IMR-90 (cell line): ENCODE results near the gene PARVB. TPM values are rescaled to one million over a fixed set of nuclear protein-coding genes. Genes with fewer than 3 reads are reported as not detected.

Experiments
- ATAC-seq: fragments of 200-7000 bp; cut with Tn5 transposase; 2 replicates; pipeline ENCODE4 v1.9.1; 2020; ENCODE audit warnings: low read depth, mild to moderate bottlenecking, moderate library complexity
- BruUV-seq: library from RNA; stranded (reverse); fragments of 400-500 nt; replicated peaks from 2 replicates; lab custom pipeline; 2021; lab: Mats Ljungman, UMichigan
- CTCF ChIA-PET: fragments of 300-600 bp; formaldehyde crosslinking; extraction: SDS; loops from one replicate; lab custom pipeline; 2021; ENCODE audit warnings: antibody characterized with exemption; lab: Yijun Ruan, JAX
- POLR2A ChIA-PET: fragments of 300-600 bp; sonication (Branson Sonifier 250); formaldehyde crosslinking; loops from one replicate; lab custom pipeline; 2022; ENCODE audit warnings: antibody characterized with exemption; ENCODE audit not compliant: unreplicated experiment; lab: Charles Lee
- DNase-seq: peaks from one replicate; pipeline ENCODE4 v3.0.0; 2013
- H2AFZ ChIP-seq: replicated peaks from 2 replicates; pipeline ENCODE3; 2013; ENCODE audit warnings: low read length, mild to moderate bottlenecking; ENCODE audit not compliant: poor library complexity
- H2AK5ac ChIP-seq: 2 replicates; pipeline ENCODE4 v1.6.1; 2013; ENCODE audit warnings: low read depth, low read length, inconsistent platforms
- H2AK9ac ChIP-seq: replicated peaks from 2 replicates; pipeline ENCODE3; 2013; ENCODE audit warnings: mild to moderate bottlenecking, low read depth, low read length, moderate library complexity; ENCODE audit not compliant: poor library complexity
- H2BK120ac ChIP-seq: 2 replicates; pipeline ENCODE4 v1.6.1; 2013; ENCODE audit warnings: low read depth, low read length, inconsistent platforms
- H2BK15ac ChIP-seq: 3 replicates; pipeline ENCODE4 v1.6.1; 2013; ENCODE audit warnings: low read depth, low read length, inconsistent platforms
- H2BK20ac ChIP-seq: 2 replicates; pipeline ENCODE4 v1.6.1; 2013; ENCODE audit warnings: low read depth, mild to moderate bottlenecking, inconsistent platforms, low read length, moderate library complexity
- H2BK5ac ChIP-seq: 2 replicates; pipeline ENCODE4 v1.6.1; 2013; ENCODE audit warnings: mild to moderate bottlenecking, low read depth, low read length, inconsistent platforms; ENCODE audit not compliant: poor library complexity, severe bottlenecking
- H3K14ac ChIP-seq: replicated peaks from 2 replicates; pipeline ENCODE4 v1.6.1; 2013; ENCODE audit warnings: low read depth, low read length, inconsistent platforms
- H3K18ac ChIP-seq: 2 replicates; pipeline ENCODE4 v1.6.1; 2013; ENCODE audit warnings: low read depth, low read length, control low read depth
- H3K23ac ChIP-seq: 2 replicates; pipeline ENCODE4 v1.6.1; 2013; ENCODE audit warnings: low read depth, low read length, inconsistent platforms
- H3K27ac ChIP-seq: 2 replicates; pipeline ENCODE4 v1.5.1; 2013; ENCODE audit warnings: mild to moderate bottlenecking, control low read depth, low read length; ENCODE audit not compliant: insufficient read depth
- H3K27me3 ChIP-seq: 2 replicates; pipeline ENCODE4 v1.6.1; 2013; ENCODE audit warnings: low read length; ENCODE audit not compliant: control insufficient read depth, insufficient read depth
- H3K36me3 ChIP-seq: 2 replicates; pipeline ENCODE4 v1.6.1; 2013; ENCODE audit warnings: low read length, mixed read lengths; ENCODE audit not compliant: control insufficient read depth, insufficient read depth
- H3K4ac ChIP-seq: 2 replicates; pipeline ENCODE4 v1.6.1; 2013; ENCODE audit warnings: low read depth, low read length, inconsistent platforms
- H3K4me1 ChIP-seq: 2 replicates; pipeline ENCODE4 v1.6.1; 2013; ENCODE audit warnings: low read length, mixed read lengths; ENCODE audit not compliant: control insufficient read depth, insufficient read depth
- H3K4me2 ChIP-seq: 2 replicates; pipeline ENCODE4 v1.6.1; 2013; ENCODE audit warnings: low read depth, mild to moderate bottlenecking, control low read depth, low read length, moderate library complexity
- H3K4me3 ChIP-seq: 2 replicates; pipeline ENCODE4 v1.5.1; 2013; ENCODE audit warnings: low read depth, mild to moderate bottlenecking, control low read depth, low read length, moderate library complexity; ENCODE audit not compliant: insufficient read depth
- H3K56ac ChIP-seq: 2 replicates; pipeline ENCODE4 v1.6.1; 2013; ENCODE audit warnings: low read length, inconsistent platforms; ENCODE audit not compliant: insufficient read depth; ENCODE audit errors: extremely low read depth
- H3K79me1 ChIP-seq, 2 experiments: 2 replicates each; pipeline ENCODE4 v1.6.1; 2013; ENCODE audit warnings: low read length in 2 of 2, inconsistent platforms in 1 of 2, low read depth in 1 of 2
- H3K9ac ChIP-seq: 2 replicates; pipeline ENCODE4 v1.6.1; 2013; ENCODE audit warnings: low read depth, low read length, control low read depth
- H3K9me1 ChIP-seq: 2 replicates; pipeline ENCODE4 v1.6.1; 2013; ENCODE audit warnings: low read length, inconsistent platforms; ENCODE audit not compliant: insufficient read depth
- H3K9me3 ChIP-seq: 2 replicates; pipeline ENCODE4 v1.6.1; 2013; ENCODE audit warnings: low read length; ENCODE audit not compliant: control insufficient read depth, insufficient read depth
- H4K20me1 ChIP-seq: 2 replicates; pipeline ENCODE4 v1.6.1; 2013; ENCODE audit warnings: low read length, inconsistent platforms; ENCODE audit not compliant: insufficient read depth
- H4K5ac ChIP-seq: 2 replicates; pipeline ENCODE4 v1.6.1; 2013; ENCODE audit warnings: mild to moderate bottlenecking, low read depth, low read length, control low read depth
- H4K8ac ChIP-seq, 2 experiments: 2 replicates each; pipeline ENCODE4 v1.6.1; 2013; ENCODE audit warnings: low read depth in 2 of 2, low read length in 2 of 2, control low read depth in 1 of 2, inconsistent platforms in 1 of 2
- H4K91ac ChIP-seq: 2 replicates; pipeline ENCODE4 v1.6.1; 2013; ENCODE audit warnings: low read depth, low read length, inconsistent platforms; ENCODE audit not compliant: insufficient read depth
- BHLHE40 ChIP-seq: fragments of 150-350 bp; IDR thresholded peaks from 2 replicates; pipeline ENCODE4 v1.6.1; 2016; ENCODE audit warnings: mild to moderate bottlenecking, low read depth, low read length
- CEBPB ChIP-seq: IDR thresholded peaks from 2 replicates; pipeline ENCODE4 v1.6.1; 2012; ENCODE audit warnings: low read depth, low read length, improper control_type of control experiment
- CTCF ChIP-seq: conservative IDR thresholded peaks from 2 replicates; pipeline ENCODE4 v1.5.1; 2012; ENCODE audit warnings: mild to moderate bottlenecking, low read depth, low read length, improper control_type of control experiment
- MAFK ChIP-seq: IDR thresholded peaks from 2 replicates; pipeline ENCODE4 v1.6.1; 2012; ENCODE audit warnings: low read depth, low read length, improper control_type of control experiment
- MAZ ChIP-seq: IDR thresholded peaks from 2 replicates; pipeline ENCODE4 v1.6.1; 2012; ENCODE audit warnings: low read depth, mild to moderate bottlenecking, low read length, improper control_type of control experiment, moderate library complexity, borderline replicate concordance
- NFE2L2 ChIP-seq: fragments of 150-350 bp; IDR thresholded peaks from 2 replicates; pipeline ENCODE4 v1.6.1; 2016; ENCODE audit warnings: low read depth, mild to moderate bottlenecking, low read length
- RAD21 ChIP-seq: IDR thresholded peaks from 2 replicates; pipeline ENCODE4 v1.6.1; 2012; ENCODE audit warnings: low read length, improper control_type of control experiment
- RCOR1 ChIP-seq: IDR thresholded peaks from 2 replicates; pipeline ENCODE4 v1.6.1; 2012; ENCODE audit warnings: mild to moderate bottlenecking, low read length, improper control_type of control experiment; ENCODE audit not compliant: insufficient replicate concordance
- RFX5 ChIP-seq: IDR thresholded peaks from 2 replicates; pipeline ENCODE4 v1.8.0; 2012; ENCODE audit warnings: low read depth, mild to moderate bottlenecking, low read length, moderate library complexity
- SMC3 ChIP-seq: fragments of 150-350 bp; IDR thresholded peaks from 2 replicates; pipeline ENCODE4 v1.6.1; 2016; ENCODE audit warnings: low read depth, mild to moderate bottlenecking, antibody characterized with exemption, low read length, moderate library complexity
- WGBS, 2 experiments: methylation state at CpG; one replicate each; pipeline versions ENCODE4 v1.1.5 to v1.1.7; 2013; ENCODE audit warnings: missing lambda C conversion rate in 2 of 2; ENCODE audit not compliant: insufficient read length in 1 of 2; ENCODE audit errors: extremely low coverage in 2 of 2; 5-methylcytosine and 5-hydroxymethylcytosine counted together
- dilution Hi-C: fragments of 300-500 bp; cut with HindIII; formaldehyde crosslinking; loops from one replicate; pipeline ENCODE4 v1.14.3; 2018; ENCODE audit warnings: low sequenced_read_pairs; ENCODE audit not compliant: unreplicated experiment
- in situ Hi-C: fragments of 300-500 bp; cut with MboI; formaldehyde crosslinking; loops from 3 replicates; pipeline ENCODE4 v1.14.3; 2019; ENCODE audit warnings: low sequenced_read_pairs, inconsistent platforms, mixed read lengths
- intact Hi-C: fragments of 100-400 bp; cut with micrococcal nuclease; formaldehyde crosslinking; loops from 2 replicates; pipeline ENCODE4 v1.10.0; 2022
- polyA plus RNA-seq, 3 experiments: library from polyadenylated mRNA; depleted of rRNA; stranded (reverse); fragments of >200 nt; gene quantifications; 2 replicates each; pipeline ENCODE4 v1.2.3, GENCODE V29; 2012; ENCODE audit warnings: low replicate concordance in 1 of 3
- total RNA-seq: library from RNA; depleted of rRNA; stranded (reverse); fragments of >200 nt; gene quantifications from 2 replicates; pipeline ENCODE4 v1.2.3, GENCODE V29; 2012

The PARVB gene
- total and polyA plus RNA-seq, 2 of the 4 experiments (the other 2 are of a cell fraction) = 44.3 to 53.9 TPM

- H3K14ac ChIP-seq = no peak overlapping the region
- no peak overlapping the region for H3K27ac ChIP-seq
- no peak overlapping the region for H4K5ac ChIP-seq
- H3K4me3 ChIP-seq = no peak overlapping the region
- H3K36me3 ChIP-seq = no peaks in the 10 kb centered on the region
- no peak overlapping the region for H2BK120ac ChIP-seq
- WGBS, 2 experiments = no CpG with 5 or more reads among the region's 8 CpGs
- H2BK20ac ChIP-seq = no peak overlapping the region
- H4K20me1 ChIP-seq = no peaks in the 10 kb centered on the region; the same call in 1 of the 2 replicates
- ChIA-PET CTCF (no interaction called here), POLR2A (no interaction called here)
- H3K27me3 ChIP-seq = peaks cover 40% of the 10 kb centered on the region
- no peak overlapping the region for H3K56ac ChIP-seq
- DNase-seq (no peak), ATAC-seq (no peak)
- no peak overlapping the region for H2AK5ac ChIP-seq
- no peak overlapping the region for H3K9ac ChIP-seq
- H3K9me1 ChIP-seq = no peaks in the 10 kb centered on the region
- H2AK9ac ChIP-seq = no peak overlapping the region
- no peak overlapping the region for H4K91ac ChIP-seq
- intact Hi-C loops = no loop called here
- H4K8ac ChIP-seq = no peak overlapping the region
- dilution Hi-C loops = no loop called here
- no peak overlapping the region for H2AFZ ChIP-seq
- no TSS peak for BruUV-seq
- no peaks in the 10 kb centered on the region for H3K9me3 ChIP-seq
- no peak overlapping the region for H3K18ac ChIP-seq
- H2BK15ac ChIP-seq = no peak overlapping the region
- no peak overlapping the region for H2BK5ac ChIP-seq
- no peak overlapping the region for H3K23ac ChIP-seq
- H3K4ac ChIP-seq = no peak overlapping the region
- H3K4me1 ChIP-seq = no peaks in the 10 kb centered on the region
- no peaks in the 10 kb centered on the region for H3K79me1 ChIP-seq
- no peak overlapping the region for H3K4me2 ChIP-seq
- TF ChIP-seq RAD21 (no peak), RCOR1 (no peak), CEBPB (no peak), BHLHE40 (no peak), SMC3 (no peak), CTCF (no peak), RFX5 (no peak), MAZ (no peak), NFE2L2 (no peak), MAFK (no peak)
- in situ Hi-C loops = no loop called here
Measured at GRCh38 chr22:44183287-44183588, 159.1 kb downstream of the PARVB start.
